ENCODE measurements around the gene SLC39A11.
"Not testable (repeated sequence)": the region's sequence is repeated elsewhere in the genome, so short reads cannot be mapped to it uniquely, and the experiment has no call there.

Gene SLC39A11

GRCh38 chr17:72789711-72790110, 302.8 kb downstream of the SLC39A11 start:
- DNase-seq (ENCODE audit: low read depth, low spot score) = no peak

DNA sequence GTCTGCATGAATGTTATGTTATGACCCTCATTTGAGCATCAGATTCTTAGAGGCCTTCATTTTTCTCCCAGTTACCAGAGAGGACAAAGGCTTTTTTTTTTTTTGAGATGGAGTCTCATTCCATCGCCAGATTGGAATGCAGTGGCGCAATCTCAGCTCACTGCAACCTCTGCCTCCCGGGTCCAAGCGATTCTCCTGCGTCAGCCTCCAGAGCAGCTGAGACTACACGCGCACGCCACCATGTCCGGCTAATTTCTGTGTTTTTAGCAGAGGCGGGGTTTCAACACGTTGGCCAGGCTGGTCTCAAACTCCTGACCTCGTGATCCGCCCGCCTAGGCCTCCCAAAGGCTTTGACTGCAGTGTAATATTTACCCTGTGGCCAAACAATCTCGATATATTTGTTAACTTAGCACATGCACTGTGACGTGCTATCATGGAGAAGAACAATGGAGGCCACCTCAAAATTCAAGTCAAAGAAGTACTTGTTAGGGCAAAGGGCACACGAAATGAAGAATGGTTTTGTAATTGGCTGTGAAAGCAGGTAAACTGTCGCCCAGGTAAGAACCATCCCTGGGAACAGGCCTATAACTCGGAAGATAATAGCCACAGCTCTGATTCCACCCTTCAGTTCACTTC, 303.4 kb downstream of the SLC39A11 start:
- no peak for DNase-seq (ENCODE audit: low read depth, low spot score)

GRCh38 chr17:72786209-72786608, 306.3 kb downstream of the SLC39A11 start:
- DNase-seq (ENCODE audit: low read depth, low spot score) = no peak

DNA sequence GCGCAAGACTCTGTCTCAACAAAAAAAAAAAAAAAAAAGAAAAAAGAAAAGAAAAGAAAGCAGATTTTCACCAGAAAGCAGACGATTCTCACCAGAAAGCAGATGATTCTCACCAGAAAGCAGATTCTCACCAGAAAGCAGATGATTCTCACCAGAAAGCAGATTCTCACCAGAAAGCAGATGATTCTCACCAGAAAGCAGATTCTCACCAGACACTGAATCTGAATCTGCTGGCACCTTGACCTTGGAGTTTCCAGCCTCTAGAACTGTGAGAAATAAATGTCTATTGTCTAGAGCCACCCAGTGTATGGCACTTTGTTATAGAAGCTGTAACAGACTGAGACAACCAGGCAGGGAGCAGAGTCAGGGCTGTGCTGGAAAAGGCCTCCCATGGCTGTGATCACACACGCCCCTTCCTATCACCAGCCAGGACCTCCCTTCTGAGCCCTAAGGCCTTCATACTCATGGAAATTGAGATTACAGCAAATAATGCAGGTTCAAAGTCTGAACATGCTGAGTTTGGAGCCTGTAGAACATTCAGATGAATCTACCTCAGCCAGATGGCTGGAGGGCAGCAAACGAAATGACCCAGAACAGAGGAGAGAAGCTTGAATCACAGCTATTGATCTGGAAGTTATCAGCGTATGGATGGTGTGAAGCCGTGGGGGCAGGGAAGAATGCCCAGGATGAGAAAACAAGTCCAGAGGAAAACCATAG, 309.3 kb downstream of the SLC39A11 start:
- DNase-seq (ENCODE audit: low read depth, low spot score) = no peak

- not testable (repeated sequence) for DNase-seq (ENCODE audit: low read depth, low spot score)
These were observed 310.1 kb downstream of the SLC39A11 start for GRCh38 chr17:72782437-72782836.

DNA sequence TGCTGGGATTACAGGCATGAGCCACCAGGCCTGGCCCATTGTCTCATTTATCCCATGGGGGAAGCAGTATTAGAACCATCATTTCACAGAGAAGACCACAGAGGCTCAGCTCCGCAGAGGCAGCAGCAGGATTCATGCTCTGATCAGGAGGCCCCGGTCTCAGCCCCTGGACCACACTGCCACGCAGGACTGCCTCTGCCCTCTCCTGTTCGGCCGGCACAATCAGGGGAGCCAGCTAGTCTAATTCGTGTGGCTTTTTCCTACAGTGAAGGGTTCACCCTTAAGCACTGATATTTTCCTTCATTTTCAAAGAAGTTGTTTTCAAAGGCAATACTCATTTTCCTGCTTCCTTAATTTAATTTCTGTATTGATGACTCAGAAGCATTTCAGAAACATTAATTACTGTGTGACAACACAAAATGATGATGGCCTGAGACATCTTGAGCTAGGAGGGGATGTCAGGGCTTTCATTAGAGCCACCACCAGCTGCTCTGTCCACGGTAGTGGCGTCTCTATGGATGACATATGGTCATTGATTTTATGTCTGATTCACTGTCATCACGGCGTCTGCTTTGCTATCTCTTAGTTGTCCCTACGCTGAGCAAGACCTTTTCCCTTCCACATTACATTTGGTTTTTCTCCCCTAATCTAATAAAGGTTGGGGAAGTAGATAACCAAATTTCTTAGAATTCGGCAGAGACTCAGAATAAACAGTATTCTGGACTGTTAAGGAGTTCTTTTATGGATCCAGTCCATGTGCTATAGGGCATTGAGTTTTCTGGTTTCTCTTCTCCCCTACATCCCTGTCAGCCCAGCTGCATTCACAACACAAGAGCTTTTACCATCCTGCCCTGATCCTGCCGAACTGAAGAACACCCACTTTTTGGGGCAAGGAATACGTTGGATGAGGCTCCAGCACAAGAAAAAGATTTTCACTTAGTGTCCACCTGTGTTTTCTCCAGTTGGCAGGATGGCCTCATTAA, 314.0 kb downstream of the SLC39A11 start:
- no peak for DNase-seq (ENCODE audit: low read depth, low spot score)

DNA sequence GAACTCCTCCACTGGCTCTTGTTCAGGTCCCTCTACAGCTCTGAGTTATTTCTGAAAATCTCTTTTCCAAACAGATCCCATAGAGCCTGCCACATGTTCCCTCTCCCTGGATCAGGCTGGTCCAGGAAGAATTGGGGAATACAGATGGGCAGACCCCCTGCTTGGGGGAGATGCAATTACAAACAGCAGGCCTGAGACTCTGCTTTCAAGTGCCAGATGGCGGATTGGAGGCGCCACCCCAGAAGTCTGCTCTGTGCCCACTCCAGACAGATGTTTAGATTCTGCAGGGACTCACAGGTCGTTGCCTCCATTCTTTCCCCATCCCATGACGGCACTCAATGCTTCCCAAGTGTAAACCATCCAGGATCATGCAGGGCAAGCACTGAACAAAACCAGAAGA, 316.6 kb downstream of the SLC39A11 start:
- DNase-seq (ENCODE audit: low read depth, low spot score) = no peak

DNA sequence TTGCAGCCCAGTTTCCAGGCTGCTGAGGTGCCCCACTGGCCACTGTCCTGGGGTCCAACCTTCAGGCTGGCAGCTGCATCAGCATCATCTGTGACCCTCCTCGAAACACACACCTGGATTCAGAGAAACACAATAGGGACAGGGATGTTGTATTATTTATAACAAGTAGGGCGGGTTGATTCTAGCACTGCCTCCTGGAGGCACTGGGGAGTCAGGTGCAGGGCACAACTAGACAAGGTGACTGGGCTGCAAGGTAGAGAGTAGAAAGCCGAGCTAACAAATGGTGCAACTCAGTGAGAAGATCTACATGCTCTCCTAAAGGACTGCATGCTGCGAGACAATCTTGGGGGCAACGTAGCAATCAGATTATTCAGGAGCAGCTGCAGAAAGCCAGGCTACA, 317.3 kb downstream of the SLC39A11 start:
- no peak for DNase-seq (ENCODE audit: low read depth, low spot score)

DNA sequence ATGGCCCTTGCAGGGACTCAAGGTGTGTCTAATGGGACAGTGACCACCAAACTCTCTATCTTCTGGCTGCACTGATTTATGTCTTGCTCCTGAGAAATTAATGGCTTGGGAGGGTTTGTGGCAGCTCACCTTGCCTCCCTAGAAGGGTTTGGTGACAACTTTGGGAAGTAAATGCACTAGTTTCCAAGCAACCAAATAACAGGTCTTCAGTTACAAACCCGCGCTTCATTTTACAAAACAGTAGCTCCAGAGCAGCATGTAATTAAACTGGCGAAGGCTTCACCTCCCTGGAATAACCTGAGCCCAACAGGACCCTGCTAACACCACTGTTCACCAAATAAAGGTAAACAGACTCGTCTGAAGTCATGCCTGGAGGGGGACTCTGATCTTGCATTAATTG, 318.3 kb downstream of the SLC39A11 start:
- DNase-seq (ENCODE audit: low read depth, low spot score) = no peak

DNA sequence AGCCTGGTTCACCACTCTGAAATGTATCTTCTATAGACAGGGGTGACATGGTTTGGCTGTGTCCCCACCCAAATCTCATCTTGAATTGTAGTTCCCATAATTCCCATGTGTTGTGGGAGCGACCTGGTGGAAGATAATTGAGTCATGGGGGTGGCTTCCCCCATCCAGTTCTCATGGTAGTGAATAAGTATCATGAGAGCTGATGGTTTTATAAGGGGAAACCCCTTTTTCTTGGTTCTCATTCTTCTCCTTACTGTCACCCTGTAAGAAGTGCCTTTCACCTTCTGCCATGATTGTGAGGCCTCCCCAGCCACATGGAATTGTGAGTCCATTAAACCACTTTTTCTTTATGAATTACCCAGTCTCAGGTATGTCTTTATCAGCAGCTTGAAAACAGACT, 319.3 kb downstream of the SLC39A11 start:
- not testable (repeated sequence) for DNase-seq (ENCODE audit: low read depth, low spot score)

GRCh38 chr17:72772331-72772821, 320.1 kb downstream of the SLC39A11 start:
- no peak for DNase-seq (ENCODE audit: low read depth, low spot score)

GRCh38 chr17:72771734-72772133, 320.8 kb downstream of the SLC39A11 start:
- no peak for DNase-seq (ENCODE audit: low read depth, low spot score)

- DNase-seq (ENCODE audit: low read depth, low spot score) = no peak
These were observed 325.6 kb downstream of the SLC39A11 start for GRCh38 chr17:72766761-72767356.

DNA sequence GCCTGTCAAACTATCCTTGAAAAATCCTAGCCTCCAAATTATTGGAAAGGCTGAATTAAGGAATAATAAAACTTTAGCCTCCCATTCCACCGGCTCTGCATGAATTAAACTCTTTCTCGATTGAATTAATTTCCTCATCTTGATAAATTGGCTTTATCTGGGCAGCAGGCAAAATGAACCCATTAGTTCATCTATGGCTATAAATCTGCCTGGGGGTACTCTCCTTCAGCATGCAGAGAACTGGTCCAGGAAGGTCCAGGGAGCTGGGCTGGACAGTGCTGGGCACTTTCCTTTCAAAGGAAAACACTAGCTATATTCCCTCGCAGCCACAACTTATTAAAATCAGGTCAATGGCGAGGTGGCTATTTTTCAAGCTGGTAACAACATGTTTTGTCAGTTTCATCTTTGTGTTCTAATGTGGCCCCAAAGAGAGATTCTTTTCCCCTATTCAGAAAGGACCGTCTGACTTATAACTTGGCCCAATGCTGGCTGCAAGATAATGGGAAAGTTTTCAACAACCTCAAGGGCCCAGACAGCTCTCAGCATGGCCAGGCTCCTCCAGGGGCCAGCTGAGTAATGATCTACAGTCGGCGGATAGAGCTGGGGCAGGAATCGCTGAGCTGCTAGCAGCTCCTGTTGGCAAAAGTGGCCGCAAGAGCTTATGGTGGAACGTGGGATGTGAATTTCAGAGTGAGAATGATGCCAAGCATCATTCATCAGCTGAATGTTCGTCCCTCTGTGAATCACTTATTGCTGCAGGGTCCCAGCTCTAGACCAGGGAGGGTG, 326.9 kb downstream of the SLC39A11 start:
- DNase-seq (ENCODE audit: low read depth, low spot score) = no peak

- no peak for DNase-seq (ENCODE audit: low read depth, low spot score)
These were observed 327.9 kb downstream of the SLC39A11 start for GRCh38 chr17:72764632-72765041.

GRCh38 chr17:72763981-72764380, 328.5 kb downstream of the SLC39A11 start:
- DNase-seq (ENCODE audit: low read depth, low spot score) = no peak

- not testable (repeated sequence) for DNase-seq (ENCODE audit: low read depth, low spot score)
These were observed 330.5 kb downstream of the SLC39A11 start for GRCh38 chr17:72761893-72762575.

- no peak for DNase-seq (ENCODE audit: low read depth, low spot score)
These were observed 331.1 kb downstream of the SLC39A11 start for GRCh38 chr17:72761431-72761830.

GRCh38 chr17:72760368-72760767, 332.1 kb downstream of the SLC39A11 start:
- no peak for DNase-seq (ENCODE audit: low read depth, low spot score)

GRCh38 chr17:72759301-72759700, 333.2 kb downstream of the SLC39A11 start:
- DNase-seq (ENCODE audit: low read depth, low spot score) = no peak
